ENCODE results near the gene ARHGEF12.
"Not testable (repeated sequence)": the region's sequence is repeated elsewhere in the genome, so short reads cannot be mapped to it uniquely, and the experiment has no call there.

ARHGEF12 gene

DNA sequence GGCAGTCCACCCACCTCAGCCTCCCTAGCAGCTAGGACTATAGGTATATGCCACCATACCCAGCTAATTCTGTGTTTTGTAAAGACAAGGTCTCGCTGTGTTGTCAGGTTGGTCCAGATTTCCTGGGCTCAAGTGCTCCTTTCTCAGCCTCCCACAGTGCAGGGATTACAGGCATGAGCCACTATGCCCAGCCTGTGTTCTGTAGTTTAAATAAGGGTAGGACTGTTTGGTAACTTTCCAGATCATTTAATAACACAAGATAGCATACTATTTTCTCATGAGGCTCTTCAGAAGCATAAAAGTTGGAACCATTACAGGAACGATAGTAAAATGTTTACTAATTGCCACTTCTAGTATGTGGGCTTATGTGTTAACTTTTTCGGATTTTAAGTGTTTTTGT, 137.3 kb downstream of the ARHGEF12 start:
- no peaks in the 10 kb centered on the region for H3K9me3 Mint-ChIP-seq
- H3K4me3 Mint-ChIP-seq, result no peak overlapping the region
- H3K36me3 Mint-ChIP-seq (ENCODE audit: insufficient read depth), result peaks cover 15% of the 10 kb centered on the region
- H3K27me3 Mint-ChIP-seq, result no peaks in the 10 kb centered on the region
- DNase-seq (ENCODE audit: low spot score in 2 of 2) (no peak), ATAC-seq (replicated peaks; ENCODE audit: extremely low read depth, poor library complexity, severe bottlenecking) (no peak)
- no peaks in the 10 kb centered on the region for H3K4me1 Mint-ChIP-seq
- no peak overlapping the region for H3K27ac Mint-ChIP-seq (ENCODE audit: low read depth)

DNA sequence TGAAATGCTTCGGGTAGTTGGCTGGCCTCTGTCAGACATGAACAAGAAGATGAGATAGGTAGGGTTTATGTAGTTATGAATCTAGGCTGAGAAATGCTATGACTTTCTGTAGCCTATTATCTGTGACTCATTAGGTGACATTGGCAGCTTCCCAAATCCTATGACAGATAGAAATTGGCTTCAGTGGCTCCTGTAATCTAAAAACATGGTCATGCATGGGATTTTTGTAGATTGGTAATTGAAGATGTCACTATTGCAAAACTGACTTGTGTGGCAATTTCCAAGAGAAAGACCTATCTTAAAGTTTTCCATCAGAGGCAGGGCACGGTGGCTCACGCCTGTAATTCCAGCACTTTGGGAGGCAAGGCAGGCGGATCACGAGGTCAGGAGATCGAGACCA, 145.9 kb downstream of the ARHGEF12 start:
- no peaks in the 10 kb centered on the region for H3K4me1 Mint-ChIP-seq
- no peak for ATAC-seq (replicated peaks; ENCODE audit: extremely low read depth, poor library complexity, severe bottlenecking)
- no peak for DNase-seq (ENCODE audit: low spot score in 2 of 2)
- H3K9me3 Mint-ChIP-seq, result no peaks in the 10 kb centered on the region
- no peaks in the 10 kb centered on the region for H3K27me3 Mint-ChIP-seq
- H3K27ac Mint-ChIP-seq (ENCODE audit: low read depth), result no peak overlapping the region
- no peak overlapping the region for H3K4me3 Mint-ChIP-seq
- peaks cover 7% of the 10 kb centered on the region for H3K36me3 Mint-ChIP-seq (ENCODE audit: insufficient read depth)

DNA sequence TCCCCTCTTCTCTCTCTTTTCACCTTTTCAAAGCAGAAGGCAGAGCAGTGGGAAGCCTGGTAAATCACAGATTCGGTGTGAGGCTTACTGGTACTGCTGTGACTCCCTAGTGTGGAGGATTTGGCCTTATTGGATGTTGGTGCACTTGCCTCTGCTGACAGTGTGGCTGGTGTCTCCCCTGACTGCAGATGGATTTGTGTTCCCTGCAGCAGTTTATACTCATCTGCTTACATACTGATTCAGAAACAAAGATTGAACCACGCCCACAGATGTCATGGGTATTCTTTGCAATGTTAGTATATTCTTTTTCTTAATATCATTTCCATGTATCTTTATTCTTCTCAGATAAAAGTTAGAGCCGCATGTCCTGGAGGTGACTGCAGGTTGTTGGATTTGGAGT, 148.5 kb downstream of the ARHGEF12 start:
- H3K36me3 Mint-ChIP-seq (ENCODE audit: insufficient read depth), result peaks cover 2% of the 10 kb centered on the region
- no peaks in the 10 kb centered on the region for H3K27me3 Mint-ChIP-seq
- no peak for DNase-seq (ENCODE audit: low spot score in 2 of 2)
- H3K4me3 Mint-ChIP-seq, result no peak overlapping the region
- H3K9me3 Mint-ChIP-seq, result no peaks in the 10 kb centered on the region
- H3K27ac Mint-ChIP-seq (ENCODE audit: low read depth), result no peak overlapping the region
- no peaks in the 10 kb centered on the region for H3K4me1 Mint-ChIP-seq
- ATAC-seq (replicated peaks; ENCODE audit: extremely low read depth, poor library complexity, severe bottlenecking), result no peak

DNA sequence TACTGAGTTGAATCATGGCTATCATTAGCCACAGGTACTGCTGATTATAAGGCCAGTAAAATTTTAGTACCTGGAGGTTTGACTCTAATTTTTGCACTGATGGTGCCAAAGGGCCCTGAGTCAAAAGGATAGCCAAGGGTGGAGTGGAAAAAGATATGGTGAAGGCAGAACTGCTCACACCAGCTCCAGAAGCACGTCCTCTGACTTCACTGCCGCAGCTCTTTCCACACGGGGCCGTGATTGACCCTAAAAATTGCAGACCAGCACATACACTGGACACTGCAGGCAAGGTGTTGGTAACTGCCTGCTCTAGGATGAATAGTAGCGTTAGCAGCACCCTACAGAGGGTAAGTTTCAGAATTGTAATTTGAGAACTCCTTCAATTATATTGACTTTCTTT, 149.9 kb downstream of the ARHGEF12 start:
- no peak for DNase-seq (ENCODE audit: low spot score in 2 of 2)
- no peak for ATAC-seq (replicated peaks; ENCODE audit: extremely low read depth, poor library complexity, severe bottlenecking)
- no peaks in the 10 kb centered on the region for H3K36me3 Mint-ChIP-seq (ENCODE audit: insufficient read depth)
- no peak overlapping the region for H3K27ac Mint-ChIP-seq (ENCODE audit: low read depth)
- H3K4me3 Mint-ChIP-seq, result no peak overlapping the region
- no peaks in the 10 kb centered on the region for H3K27me3 Mint-ChIP-seq
- H3K4me1 Mint-ChIP-seq, result no peaks in the 10 kb centered on the region
- no peaks in the 10 kb centered on the region for H3K9me3 Mint-ChIP-seq

DNA sequence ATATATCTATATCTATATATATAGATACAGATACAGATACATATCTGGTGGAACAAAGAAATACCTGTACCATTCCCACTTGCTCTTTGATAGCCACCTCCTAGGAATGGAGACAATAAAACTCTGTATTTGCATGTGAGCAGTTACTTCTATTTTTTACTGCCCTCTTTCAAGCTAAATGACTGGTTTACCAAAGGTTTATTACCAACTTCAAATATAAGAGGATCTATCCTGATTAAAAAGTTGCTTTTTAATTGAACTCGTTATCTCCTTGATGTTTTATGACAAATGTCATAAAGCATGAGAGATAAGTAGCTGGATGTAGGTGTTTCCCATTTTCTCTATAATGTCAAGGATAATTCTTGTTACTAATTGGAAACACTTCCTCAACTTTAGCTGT, 153.6 kb downstream of the ARHGEF12 start:
- no peaks in the 10 kb centered on the region for H3K27me3 Mint-ChIP-seq
- no peaks in the 10 kb centered on the region for H3K4me1 Mint-ChIP-seq
- ATAC-seq (replicated peaks; ENCODE audit: extremely low read depth, poor library complexity, severe bottlenecking) (no peak), DNase-seq (ENCODE audit: low spot score in 2 of 2) (no peak)
- peaks cover 2% of the 10 kb centered on the region for H3K36me3 Mint-ChIP-seq (ENCODE audit: insufficient read depth)
- H3K4me3 Mint-ChIP-seq, result no peak overlapping the region
- no peaks in the 10 kb centered on the region for H3K9me3 Mint-ChIP-seq
- H3K27ac Mint-ChIP-seq (ENCODE audit: low read depth), result no peak overlapping the region

GRCh38 chr11:120492486-120492885, 156.3 kb downstream of the ARHGEF12 start:
- H3K9me3 Mint-ChIP-seq, result no peaks in the 10 kb centered on the region
- no peaks in the 10 kb centered on the region for H3K4me1 Mint-ChIP-seq
- peaks cover 2% of the 10 kb centered on the region for H3K36me3 Mint-ChIP-seq (ENCODE audit: insufficient read depth)
- peaks cover 13% of the 10 kb centered on the region for H3K27me3 Mint-ChIP-seq
- H3K4me3 Mint-ChIP-seq, result no peak overlapping the region
- no peak for DNase-seq (ENCODE audit: low spot score in 2 of 2)
- H3K27ac Mint-ChIP-seq (ENCODE audit: low read depth), result no peak overlapping the region
- no peak for ATAC-seq (replicated peaks; ENCODE audit: extremely low read depth, poor library complexity, severe bottlenecking)

- Mint-ChIP-seq H3K4me1 (no peaks in the 10 kb centered on the region), H3K4me3 (no peak overlapping the region), H3K27me3 (peaks cover 15% of the 10 kb centered on the region), H3K36me3 (ENCODE audit: insufficient read depth) (peaks cover 2% of the 10 kb centered on the region), H3K27ac (ENCODE audit: low read depth) (no peak overlapping the region), H3K9me3 (no peaks in the 10 kb centered on the region)
- DNase-seq (ENCODE audit: low spot score in 2 of 2), result no peak
- no peak for ATAC-seq (replicated peaks; ENCODE audit: extremely low read depth, poor library complexity, severe bottlenecking)
Measured at GRCh38 chr11:120494595-120494994, 158.4 kb downstream of the ARHGEF12 start.

GRCh38 chr11:120499088-120499487, 162.9 kb downstream of the ARHGEF12 start:
- H3K9me3 Mint-ChIP-seq, result no peaks in the 10 kb centered on the region
- H3K27ac Mint-ChIP-seq (ENCODE audit: low read depth), result no peak overlapping the region
- H3K27me3 Mint-ChIP-seq, result peaks cover 58% of the 10 kb centered on the region
- no peaks in the 10 kb centered on the region for H3K36me3 Mint-ChIP-seq (ENCODE audit: insufficient read depth)
- no peak overlapping the region for H3K4me3 Mint-ChIP-seq
- no peaks in the 10 kb centered on the region for H3K4me1 Mint-ChIP-seq
- DNase-seq (ENCODE audit: low spot score in 2 of 2) (no peak), ATAC-seq (replicated peaks; ENCODE audit: extremely low read depth, poor library complexity, severe bottlenecking) (no peak)

DNA sequence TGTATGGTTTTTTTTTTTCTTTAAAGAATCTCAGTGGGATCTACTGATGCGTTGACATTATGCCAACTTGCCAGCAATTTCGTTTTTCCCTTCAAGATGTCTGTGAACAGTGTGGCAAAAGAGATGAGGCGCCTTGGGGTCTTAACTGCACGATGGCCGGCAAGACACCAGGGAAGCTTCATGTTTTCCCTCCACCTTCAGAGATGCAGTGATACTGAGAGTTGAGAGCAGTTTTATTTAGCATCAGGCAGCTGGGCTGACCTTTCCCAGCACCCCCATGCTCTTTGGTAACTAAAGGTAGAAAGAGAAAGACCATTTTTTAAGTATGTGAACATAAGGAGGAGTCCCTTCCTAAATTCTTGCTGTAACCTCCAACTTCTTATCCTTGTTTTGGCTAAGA, 163.6 kb downstream of the ARHGEF12 start:
- H3K9me3 Mint-ChIP-seq, result no peaks in the 10 kb centered on the region
- no peak for DNase-seq (ENCODE audit: low spot score in 2 of 2)
- no peak overlapping the region for H3K27ac Mint-ChIP-seq (ENCODE audit: low read depth)
- no peaks in the 10 kb centered on the region for H3K36me3 Mint-ChIP-seq (ENCODE audit: insufficient read depth)
- ATAC-seq (replicated peaks; ENCODE audit: extremely low read depth, poor library complexity, severe bottlenecking), result no peak
- no peaks in the 10 kb centered on the region for H3K4me1 Mint-ChIP-seq
- no peak overlapping the region for H3K4me3 Mint-ChIP-seq
- peaks cover 66% of the 10 kb centered on the region for H3K27me3 Mint-ChIP-seq

DNA sequence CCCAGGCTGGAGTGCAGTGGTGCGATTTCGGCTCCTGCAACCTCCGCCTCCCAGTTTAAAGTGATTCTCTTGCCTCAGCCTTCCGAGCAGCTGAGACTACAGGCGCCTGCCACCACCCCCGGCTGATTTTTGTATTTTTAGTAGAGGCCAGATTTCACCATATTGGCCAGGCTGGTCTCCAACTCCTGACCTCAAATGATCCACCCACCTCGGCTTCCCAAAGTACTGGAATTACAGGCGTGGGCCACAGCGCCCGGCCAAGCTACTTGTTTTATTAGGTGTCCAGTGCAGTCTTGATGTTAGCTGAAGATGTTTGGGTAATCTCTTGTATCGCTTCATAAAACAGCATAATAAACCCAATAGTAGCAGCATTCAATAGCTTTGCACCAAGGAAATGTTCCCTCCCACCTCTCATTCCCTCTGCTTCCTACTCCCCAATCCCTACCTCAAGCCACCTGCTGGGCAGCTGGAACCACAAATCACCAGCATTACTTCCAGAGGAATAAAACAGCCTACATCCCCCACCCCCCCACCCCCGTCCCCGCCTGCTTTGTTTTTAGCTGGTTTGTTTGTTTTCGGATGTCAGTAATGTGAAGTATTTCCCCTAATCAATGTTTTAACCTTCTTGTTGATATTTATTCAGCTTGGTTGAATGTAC, 164.3 kb downstream of the ARHGEF12 start:
- DNase-seq (ENCODE audit: low spot score in 2 of 2) (no peak), ATAC-seq (replicated peaks; ENCODE audit: extremely low read depth, poor library complexity, severe bottlenecking) (no peak)
- no peaks in the 10 kb centered on the region for H3K36me3 Mint-ChIP-seq (ENCODE audit: insufficient read depth)
- H3K27ac Mint-ChIP-seq (ENCODE audit: low read depth), result no peak overlapping the region
- H3K4me3 Mint-ChIP-seq, result no peak overlapping the region
- H3K27me3 Mint-ChIP-seq, result peaks cover 73% of the 10 kb centered on the region
- no peaks in the 10 kb centered on the region for H3K9me3 Mint-ChIP-seq
- H3K4me1 Mint-ChIP-seq, result no peaks in the 10 kb centered on the region

GRCh38 chr11:120501440-120501839, 165.2 kb downstream of the ARHGEF12 start:
- no peak for DNase-seq (ENCODE audit: low spot score in 2 of 2)
- Mint-ChIP-seq H3K27ac (ENCODE audit: low read depth) (no peak overlapping the region), H3K36me3 (ENCODE audit: insufficient read depth) (no peaks in the 10 kb centered on the region), H3K4me3 (no peak overlapping the region), H3K4me1 (no peaks in the 10 kb centered on the region), H3K9me3 (no peaks in the 10 kb centered on the region), H3K27me3 (peaks cover 75% of the 10 kb centered on the region)
- no peak for ATAC-seq (replicated peaks; ENCODE audit: extremely low read depth, poor library complexity, severe bottlenecking)

DNA sequence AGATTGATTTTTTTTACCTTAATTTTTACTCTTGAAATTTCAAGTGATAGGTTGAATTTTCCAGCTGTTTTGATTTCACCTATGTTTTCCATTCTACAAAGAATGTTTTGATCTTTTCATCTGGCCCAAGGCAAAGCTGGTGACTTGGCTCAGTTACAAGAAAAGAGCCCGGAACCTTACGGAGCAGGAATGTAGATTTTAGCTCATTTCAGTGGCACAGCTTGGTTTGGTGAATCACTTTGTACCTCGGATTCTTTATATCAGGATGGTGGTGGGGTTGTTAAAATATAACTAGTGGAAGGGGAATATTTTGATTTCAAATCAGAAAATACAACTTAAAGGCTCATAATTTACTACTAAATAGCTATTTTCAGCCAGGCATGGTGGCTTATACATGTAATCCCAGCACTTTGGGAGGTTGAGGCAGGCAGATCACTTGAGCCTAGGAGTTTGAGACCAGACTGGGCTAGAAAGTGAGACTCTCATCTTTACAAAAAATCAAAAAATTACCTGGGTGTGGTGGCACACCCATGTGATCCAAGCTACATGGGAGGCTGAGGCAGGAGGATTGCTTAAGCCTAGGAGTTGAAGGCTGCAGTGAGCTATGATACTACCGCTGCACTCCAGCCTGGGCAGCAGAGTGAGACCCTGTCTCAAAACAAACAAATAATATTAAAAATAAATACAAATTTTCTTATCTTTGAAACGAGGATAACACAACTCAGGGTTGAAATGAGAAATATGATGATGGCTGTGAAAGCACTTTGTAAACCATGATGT, 166.0 kb downstream of the ARHGEF12 start:
- no peak overlapping the region for H3K4me3 Mint-ChIP-seq
- no peak overlapping the region for H3K27ac Mint-ChIP-seq (ENCODE audit: low read depth)
- no peaks in the 10 kb centered on the region for H3K4me1 Mint-ChIP-seq
- ATAC-seq (replicated peaks; ENCODE audit: extremely low read depth, poor library complexity, severe bottlenecking), result no peak
- no peak for DNase-seq (ENCODE audit: low spot score in 2 of 2)
- no peaks in the 10 kb centered on the region for H3K36me3 Mint-ChIP-seq (ENCODE audit: insufficient read depth)
- peaks cover 76% of the 10 kb centered on the region for H3K27me3 Mint-ChIP-seq
- no peaks in the 10 kb centered on the region for H3K9me3 Mint-ChIP-seq

- H3K4me1 Mint-ChIP-seq; ATAC-seq (replicated peaks; ENCODE audit: extremely low read depth, poor library complexity, severe bottlenecking): not testable (repeated sequence)
- H3K27me3 Mint-ChIP-seq, result peaks cover 90% of the 10 kb centered on the region
Measured at GRCh38 chr11:120503529-120503928, 167.3 kb downstream of the ARHGEF12 start.

More at GRCh38 chr11:120503529-120503928, 167.3 kb downstream of the ARHGEF12 start:
- H3K36me3 Mint-ChIP-seq (ENCODE audit: insufficient read depth); H3K9me3 Mint-ChIP-seq; H3K27ac Mint-ChIP-seq (ENCODE audit: low read depth); DNase-seq (ENCODE audit: low spot score in 2 of 2); H3K4me3 Mint-ChIP-seq: not testable (repeated sequence)
